Measurements from ENCODE around the gene GFRA4.

DNA sequence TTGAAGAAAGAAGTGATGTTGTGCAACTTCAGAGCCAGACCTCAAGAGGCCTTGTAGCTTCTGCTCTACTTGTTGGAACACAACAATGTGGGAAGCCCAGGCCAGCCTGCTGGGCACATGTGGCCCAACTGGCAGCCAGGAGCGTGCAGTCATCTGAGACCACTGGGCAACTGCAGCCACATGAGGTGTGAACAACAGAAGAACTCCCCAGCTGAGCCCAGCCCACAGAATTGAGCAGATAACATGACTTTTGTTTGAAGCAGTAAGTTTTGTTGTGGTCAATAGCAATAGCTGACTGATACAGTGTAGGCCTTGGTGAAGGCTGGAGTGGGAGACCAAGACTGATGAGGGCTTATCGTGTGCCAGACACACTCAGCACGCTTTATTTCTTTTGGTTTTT lies 27.2 kb upstream of the GFRA4 start:
- TF ChIP-seq CTCF (IDR thresholded peaks at IDR 0.05): no peak
- TF ChIP-seq POLR2A (IDR thresholded peaks at IDR 0.05): no peak

Measured in adrenal gland (tissue), 5 donors.